Trophoblast cell (in vitro differentiated cells and primary cell): ENCODE data around the gene P4HTM.

Experiments used
- DNase-seq, 2 donors: peaks; one replicate each; pipeline ENCODE4 v3.0.0-alpha.2; 2016
- H2AFZ ChIP-seq: 2 replicates; pipeline ENCODE4 v1.6.1; 2013; ENCODE audit warnings: low read length, moderate library complexity, mild to moderate bottlenecking; ENCODE audit not compliant: insufficient read depth, poor library complexity
- H2AK5ac ChIP-seq: 2 replicates; pipeline ENCODE4 v1.6.1; 2013; ENCODE audit warnings: mild to moderate bottlenecking, low read length
- H2BK120ac ChIP-seq: 2 replicates; pipeline ENCODE4 v1.6.1; 2013; ENCODE audit warnings: low read length, mild to moderate bottlenecking, moderate library complexity; ENCODE audit not compliant: insufficient read depth, poor library complexity
- H2BK12ac ChIP-seq: 2 replicates; pipeline ENCODE4 v1.6.1; 2013; ENCODE audit warnings: mild to moderate bottlenecking, low read length, moderate library complexity
- H2BK5ac ChIP-seq: 2 replicates; pipeline ENCODE4 v1.6.1; 2013; ENCODE audit warnings: low read length, low read depth, moderate library complexity, mild to moderate bottlenecking; ENCODE audit not compliant: poor library complexity
- H3K14ac ChIP-seq: 2 replicates; pipeline ENCODE4 v1.6.1; 2013; ENCODE audit warnings: mild to moderate bottlenecking, low read length
- H3K18ac ChIP-seq: 2 replicates; pipeline ENCODE4 v1.6.1; 2013; ENCODE audit warnings: mild to moderate bottlenecking, low read length
- H3K23ac ChIP-seq: 2 replicates; pipeline ENCODE4 v1.6.1; 2013; ENCODE audit warnings: low read length
- H3K27ac ChIP-seq: 2 replicates; pipeline ENCODE4 v1.5.1; 2013; ENCODE audit warnings: low read depth, mild to moderate bottlenecking, inconsistent platforms, low read length, moderate library complexity
- H3K27me3 ChIP-seq: 2 replicates; pipeline ENCODE4 v1.6.1; 2013; ENCODE audit warnings: inconsistent platforms, mild to moderate bottlenecking, low read length, moderate library complexity; ENCODE audit not compliant: insufficient read depth
- H3K36me3 ChIP-seq, 2 experiments: 1 replicate in 1 of 2; 2 replicates in 1 of 2; pipeline ENCODE4 v1.6.1; 2013; ENCODE audit warnings: low read length in 2 of 2, mild to moderate bottlenecking in 2 of 2, moderate library complexity in 1 of 2; ENCODE audit not compliant: insufficient read depth in 2 of 2, control insufficient read depth in 1 of 2
- H3K4ac ChIP-seq: 2 replicates; pipeline ENCODE4 v1.6.1; 2013; ENCODE audit warnings: low read depth, mild to moderate bottlenecking, low read length, moderate library complexity
- H3K4me1 ChIP-seq, 2 experiments: 1 replicate in 1 of 2; 2 replicates in 1 of 2; pipeline ENCODE4 v1.6.1; 2013; ENCODE audit warnings: low read length in 2 of 2, mild to moderate bottlenecking in 2 of 2, moderate library complexity in 1 of 2; ENCODE audit not compliant: insufficient read depth in 2 of 2, control insufficient read depth in 1 of 2
- H3K4me2 ChIP-seq: 2 replicates; pipeline ENCODE4 v1.6.1; 2013; ENCODE audit warnings: inconsistent platforms, mild to moderate bottlenecking, low read length, moderate library complexity
- H3K4me3 ChIP-seq: 2 replicates; pipeline ENCODE4 v1.5.1; 2013; ENCODE audit warnings: mild to moderate bottlenecking, low read depth, low read length, inconsistent platforms
- H3K79me1 ChIP-seq: one replicate; pipeline ENCODE4 v1.6.1; 2013; ENCODE audit warnings: low read length
- H3K79me2 ChIP-seq: 2 replicates; pipeline ENCODE4 v1.6.1; 2013; ENCODE audit warnings: low read length, mild to moderate bottlenecking; ENCODE audit not compliant: control insufficient read depth, insufficient read depth, poor library complexity
- H3K9ac ChIP-seq: 2 replicates; pipeline ENCODE4 v1.6.1; 2013; ENCODE audit warnings: mild to moderate bottlenecking, low read length
- H3K9me3 ChIP-seq: 2 replicates; pipeline ENCODE4 v1.6.1; 2013; ENCODE audit warnings: low read depth, mild to moderate bottlenecking, control low read depth, inconsistent platforms, low read length; ENCODE audit not compliant: insufficient read depth
- H4K12ac ChIP-seq: 2 replicates; pipeline ENCODE4 v1.6.1; 2013; ENCODE audit warnings: low read depth, mild to moderate bottlenecking, low read length, moderate library complexity
- H4K8ac ChIP-seq: 2 replicates; pipeline ENCODE4 v1.6.1; 2013; ENCODE audit warnings: low read depth, mild to moderate bottlenecking, low read length, moderate library complexity
- H4K91ac ChIP-seq: one replicate; pipeline ENCODE4 v1.6.1; 2013; ENCODE audit warnings: low read depth, mild to moderate bottlenecking, low read length, moderate library complexity
- WGBS: extraction: QIAGEN DNeasy Blood & Tissue Kit; methylation state at CpG from one replicate; pipeline ENCODE4 v1.1.7; 2013; ENCODE audit warnings: missing lambda C conversion rate; ENCODE audit not compliant: insufficient read length, insufficient coverage; ENCODE audit errors: extremely low coverage; 5-methylcytosine and 5-hydroxymethylcytosine counted together

P4HTM gene

DNA sequence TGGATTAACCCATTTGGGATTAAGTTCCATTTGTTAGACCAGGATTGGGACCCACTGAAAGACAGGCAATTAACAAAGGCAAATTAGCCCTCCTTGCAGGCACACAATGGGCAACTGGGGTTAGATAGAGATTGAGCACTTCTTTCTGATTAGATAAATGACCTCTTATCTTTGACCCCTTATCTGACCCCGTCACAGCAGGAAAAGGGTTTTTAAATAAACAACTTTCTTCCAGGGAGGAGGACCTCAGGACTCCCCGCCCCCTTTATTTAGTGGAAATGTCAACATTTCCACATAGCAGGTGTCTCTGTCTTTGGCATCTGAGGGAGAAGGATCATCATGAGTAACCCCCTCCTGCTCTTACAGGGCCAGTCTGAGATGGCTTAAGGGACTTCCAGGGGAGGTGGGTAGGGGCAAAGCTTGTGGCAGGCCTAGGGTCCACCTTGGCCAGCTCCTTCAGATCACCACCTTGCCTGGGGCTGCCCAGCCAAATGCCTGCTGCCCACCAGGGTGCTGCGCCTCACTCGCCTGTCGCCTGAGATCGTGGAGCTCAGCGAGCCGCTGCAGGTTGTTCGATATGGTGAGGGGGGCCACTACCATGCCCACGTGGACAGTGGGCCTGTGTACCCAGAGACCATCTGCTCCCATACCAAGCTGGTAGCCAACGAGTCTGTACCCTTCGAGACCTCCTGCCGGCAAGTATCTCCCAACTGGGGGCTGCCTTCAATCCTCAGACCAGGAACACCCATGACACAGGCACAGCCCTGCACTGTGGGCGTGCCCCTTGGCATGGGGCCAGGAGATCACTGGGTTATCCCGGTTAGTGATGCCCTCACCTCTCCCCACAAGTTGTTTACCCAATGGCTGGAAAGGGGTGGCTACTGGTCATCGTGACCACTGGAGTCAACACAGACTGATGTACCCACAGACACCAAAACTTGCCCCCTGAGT, 14.6 kb downstream of the P4HTM start:
- no peak overlapping the region for H4K8ac ChIP-seq
- no peak overlapping the region for H2BK120ac ChIP-seq
- no peak overlapping the region for H2AFZ ChIP-seq
- peaks cover 0 to 2% of the 10 kb centered on the region in 2 experiments for H3K36me3 ChIP-seq
- no CpG with 5 or more reads among the region's 16 CpGs for WGBS
- no peak overlapping the region for H3K18ac ChIP-seq
- no peak overlapping the region for H3K14ac ChIP-seq
- H3K9me3 ChIP-seq, result no peaks in the 10 kb centered on the region
- H3K4me3 ChIP-seq, result no peak overlapping the region
- H4K12ac ChIP-seq, result no peak overlapping the region
- peaks cover 13% of the 10 kb centered on the region in 2 experiments for H3K4me1 ChIP-seq
- DNase-seq, result no peak
- no peak overlapping the region for H3K9ac ChIP-seq
- peaks cover 14% of the 10 kb centered on the region for H3K79me2 ChIP-seq
- H3K4me2 ChIP-seq, result no peak overlapping the region
- no peak overlapping the region for H2BK5ac ChIP-seq
- no peak overlapping the region for H4K91ac ChIP-seq
- H3K23ac ChIP-seq, result no peak overlapping the region
- no peak overlapping the region for H3K27ac ChIP-seq
- H3K27me3 ChIP-seq, result no peaks in the 10 kb centered on the region
- H3K4ac ChIP-seq, result no peak overlapping the region
- H2BK12ac ChIP-seq, result no peak overlapping the region
- H2AK5ac ChIP-seq, result no peak overlapping the region
- peaks cover 10% of the 10 kb centered on the region for H3K79me1 ChIP-seq

- H2AFZ ChIP-seq, result no peak overlapping the region
- no CpG with 5 or more reads among the region's 3 CpGs for WGBS
- H2AK5ac ChIP-seq, result no peak overlapping the region
- no peaks in the 10 kb centered on the region for H3K27me3 ChIP-seq
- H4K8ac ChIP-seq, result no peak overlapping the region
- H3K36me3 ChIP-seq, result peaks cover 0 to 2% of the 10 kb centered on the region in 2 experiments
- H3K79me1 ChIP-seq, result peaks cover 10% of the 10 kb centered on the region
- H2BK12ac ChIP-seq, result no peak overlapping the region
- H3K23ac ChIP-seq, result no peak overlapping the region
- H3K79me2 ChIP-seq, result peaks cover 14% of the 10 kb centered on the region
- H3K9me3 ChIP-seq, result no peaks in the 10 kb centered on the region
- H3K4me3 ChIP-seq, result no peak overlapping the region
- H2BK5ac ChIP-seq, result no peak overlapping the region
- no peak for DNase-seq
- H3K4me1 ChIP-seq, result peaks cover 13% of the 10 kb centered on the region in 2 experiments
- H2BK120ac ChIP-seq, result no peak overlapping the region
- H3K18ac ChIP-seq, result no peak overlapping the region
- no peak overlapping the region for H4K91ac ChIP-seq
- no peak overlapping the region for H3K4me2 ChIP-seq
- no peak overlapping the region for H4K12ac ChIP-seq
- H3K9ac ChIP-seq, result no peak overlapping the region
- no peak overlapping the region for H3K27ac ChIP-seq
- H3K4ac ChIP-seq, result no peak overlapping the region
- H3K14ac ChIP-seq, result no peak overlapping the region
Measured at GRCh38 chr3:49005303-49005680, 15.3 kb downstream of the P4HTM start.

- no peak overlapping the region for H3K4me2 ChIP-seq
- H3K9me3 ChIP-seq, result no peaks in the 10 kb centered on the region
- no peak overlapping the region for H3K27ac ChIP-seq
- no peak overlapping the region for H3K4ac ChIP-seq
- peak overlapping the region; percentile 90 for H4K12ac ChIP-seq
- no peaks in the 10 kb centered on the region for H3K27me3 ChIP-seq
- peaks cover 0 to 2% of the 10 kb centered on the region in 2 experiments for H3K36me3 ChIP-seq
- peak overlapping the region; percentile 89 for H4K91ac ChIP-seq
- H2BK12ac ChIP-seq, result no peak overlapping the region
- H2BK120ac ChIP-seq, result no peak overlapping the region
- H3K18ac ChIP-seq, result no peak overlapping the region
- no peak overlapping the region for H2AFZ ChIP-seq
- peak overlapping the region; percentile 89 for H2AK5ac ChIP-seq
- H3K4me3 ChIP-seq, result no peak overlapping the region
- peaks cover 14% of the 10 kb centered on the region for H3K79me2 ChIP-seq
- H3K79me1 ChIP-seq, result peaks cover 10% of the 10 kb centered on the region
- H3K9ac ChIP-seq, result no peak overlapping the region
- WGBS, result no CpG with 5 or more reads among the region's 5 CpGs
- no peak overlapping the region for H2BK5ac ChIP-seq
- H4K8ac ChIP-seq, result peak overlapping the region; percentile 93
- H3K4me1 ChIP-seq, result peaks cover 13% of the 10 kb centered on the region in 2 experiments
- no peak overlapping the region for H3K23ac ChIP-seq
- H3K14ac ChIP-seq, result no peak overlapping the region
- no peak for DNase-seq
Measured at GRCh38 chr3:49005998-49006397, 16.0 kb downstream of the P4HTM start.

GRCh38 chr3:49006408-49007067, 16.5 kb downstream of the P4HTM start:
- Histone ChIP-seq H3K4me3 (peak overlapping the region; percentile 90), H2BK120ac (peak overlapping the region; percentile 53), H3K23ac (no peak overlapping the region), H3K27ac (no peak overlapping the region), H4K12ac (peak overlapping the region; percentile 90), H2AK5ac (peak overlapping the region; percentile 89), H3K36me3 (peaks cover 4 to 5% of the 10 kb centered on the region in 2 experiments), H4K91ac (peak overlapping the region; percentile 89), H3K14ac (peak overlapping the region; percentile 68), H3K18ac (peak overlapping the region; percentile 63), H2BK5ac (peak overlapping the region; percentile 47), H3K27me3 (no peaks in the 10 kb centered on the region), H3K79me2 (peaks cover 14% of the 10 kb centered on the region), H2AFZ (peak overlapping the region; percentile 77), H2BK12ac (no peak overlapping the region), H3K79me1 (peaks cover 10% of the 10 kb centered on the region), H4K8ac (peak overlapping the region; percentile 93), H3K4me1 (peaks cover 13% of the 10 kb centered on the region in 2 experiments), H3K9me3 (no peaks in the 10 kb centered on the region), H3K9ac (peak overlapping the region; percentile 88), H3K4me2 (peak overlapping the region; percentile 77), H3K4ac (peak overlapping the region; percentile 70)
- no CpG with 5 or more reads among the region's 32 CpGs for WGBS
- peak in 1 of 2 donors; percentile 14 for DNase-seq
